ENCODE data around the gene TSPAN18. TPM values are rescaled to one million over a fixed set of nuclear protein-coding genes. Genes with fewer than 3 reads are reported as not detected.

The TSPAN18 gene
- total RNA-seq, 2 donors from 2014 or later, result 3.1 to 10.8 TPM

DNA sequence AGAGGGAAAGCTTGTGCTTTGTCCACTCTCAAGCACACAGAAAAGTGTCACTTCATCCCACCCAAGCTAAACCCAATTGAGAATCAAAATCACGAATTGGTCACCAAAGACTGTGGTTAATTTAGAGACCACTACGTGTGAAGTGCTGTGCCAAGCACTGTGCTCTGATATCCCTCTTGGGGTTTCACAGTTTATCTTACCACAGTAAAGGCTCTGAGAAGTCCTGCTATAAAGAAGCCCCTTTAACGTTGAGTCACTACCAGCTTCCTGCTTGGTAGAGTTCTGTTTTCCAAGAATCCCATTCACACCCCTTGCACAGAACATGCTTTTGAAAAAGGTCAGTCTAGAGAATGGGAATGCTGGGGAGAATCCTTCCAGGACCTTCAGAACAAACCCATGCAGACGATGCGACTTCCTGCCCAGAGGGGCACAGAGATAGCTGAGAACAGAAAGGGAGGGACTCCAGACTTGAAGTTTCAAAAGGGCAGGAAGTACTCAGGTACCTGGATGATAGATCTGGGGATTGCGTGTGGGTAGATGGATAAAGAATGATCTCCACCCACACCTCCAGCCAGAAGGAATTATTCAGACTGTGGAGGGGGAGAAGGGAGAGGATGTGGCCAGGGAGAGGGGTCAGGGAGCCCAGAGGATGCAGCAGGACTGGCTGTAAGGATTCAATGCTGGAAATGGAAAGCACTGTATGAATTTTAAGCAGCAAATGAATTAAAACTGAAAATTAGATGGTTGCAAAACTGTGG, 18.1 kb upstream of the TSPAN18 start:
- intact Hi-C loops (cut with DNase I, micrococcal nuclease), result no loop called here
- DNase-seq, result no peak
- ATAC-seq, result no peak

DNA sequence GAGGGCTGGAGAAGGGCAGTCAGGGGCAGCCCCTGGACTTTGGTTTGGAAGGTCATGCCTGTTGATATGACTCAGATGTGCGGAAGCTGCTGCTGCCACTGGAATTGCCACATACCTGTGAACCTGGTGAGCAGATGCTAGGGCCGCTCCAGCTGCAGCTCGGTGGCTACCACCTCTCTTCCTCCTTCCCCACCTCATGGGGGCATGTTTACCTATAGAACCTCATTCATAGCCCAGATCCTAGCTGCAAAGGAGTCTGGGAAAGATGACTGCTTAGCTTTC, 17.5 kb upstream of the TSPAN18 start:
- ATAC-seq (no peak), DNase-seq (no peak)
- intact Hi-C loops (cut with DNase I, micrococcal nuclease), result no loop called here

- DNase-seq, result no peak
- intact Hi-C loops (cut with DNase I, micrococcal nuclease), result no loop called here
Observed at GRCh38 chr11:44709966-44710365, 16.8 kb upstream of the TSPAN18 start.

GRCh38 chr11:44711113-44711786, 15.5 kb upstream of the TSPAN18 start:
- no peak for DNase-seq
- no peak for ATAC-seq
- intact Hi-C loops (cut with DNase I, micrococcal nuclease), result no loop called here

More at GRCh38 chr11:44709966-44710365, 16.8 kb upstream of the TSPAN18 start:
- ATAC-seq, result no peak

- no peak for ATAC-seq
- no peak for DNase-seq
- intact Hi-C loops (cut with DNase I, micrococcal nuclease), result no loop called here
Observed at GRCh38 chr11:44711787-44712608, 14.8 kb upstream of the TSPAN18 start.

DNA sequence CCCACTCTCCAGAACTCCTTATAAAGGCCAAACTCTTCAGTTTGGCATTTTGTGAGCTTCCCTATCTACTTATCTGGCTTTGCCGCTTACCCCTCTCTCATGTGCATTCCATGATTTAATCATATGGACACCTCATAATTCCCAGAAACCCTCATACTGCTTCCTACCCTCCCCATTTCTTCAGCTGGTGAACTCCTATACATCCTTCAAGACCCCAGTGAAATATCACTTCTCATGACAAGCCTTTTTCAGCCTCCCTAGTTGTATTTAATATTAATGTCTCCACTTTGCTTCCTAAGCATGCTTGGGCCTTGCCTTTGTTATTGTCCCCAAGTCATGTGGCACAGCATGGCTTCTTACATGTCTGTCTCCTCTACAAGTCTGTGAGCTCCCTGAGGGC, 13.7 kb upstream of the TSPAN18 start:
- DNase-seq, result no peak
- intact Hi-C loops (cut with DNase I, micrococcal nuclease), result no loop called here
- ATAC-seq, result no peak

DNA sequence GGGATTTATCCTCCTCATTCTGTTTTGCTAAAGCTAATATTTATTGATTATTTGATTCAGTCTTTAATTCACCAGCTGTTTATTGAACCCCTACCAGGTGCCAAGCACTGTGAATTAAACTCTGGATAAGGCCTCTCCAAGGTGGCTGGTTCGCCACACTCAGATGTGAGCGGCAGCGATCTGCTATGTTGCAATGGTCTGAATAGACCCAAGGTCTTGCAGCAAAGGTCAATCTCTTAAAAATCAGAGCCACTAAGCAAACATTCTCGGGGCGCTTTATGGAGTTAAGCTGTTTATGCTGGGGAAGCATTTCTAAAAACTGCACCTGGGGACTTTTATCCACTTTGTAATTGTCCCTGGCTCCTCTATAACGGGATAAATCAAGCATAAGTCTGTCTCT, 10.5 kb upstream of the TSPAN18 start:
- intact Hi-C loops (cut with DNase I, micrococcal nuclease), result no loop called here
- DNase-seq (no peak), ATAC-seq (no peak)

DNA sequence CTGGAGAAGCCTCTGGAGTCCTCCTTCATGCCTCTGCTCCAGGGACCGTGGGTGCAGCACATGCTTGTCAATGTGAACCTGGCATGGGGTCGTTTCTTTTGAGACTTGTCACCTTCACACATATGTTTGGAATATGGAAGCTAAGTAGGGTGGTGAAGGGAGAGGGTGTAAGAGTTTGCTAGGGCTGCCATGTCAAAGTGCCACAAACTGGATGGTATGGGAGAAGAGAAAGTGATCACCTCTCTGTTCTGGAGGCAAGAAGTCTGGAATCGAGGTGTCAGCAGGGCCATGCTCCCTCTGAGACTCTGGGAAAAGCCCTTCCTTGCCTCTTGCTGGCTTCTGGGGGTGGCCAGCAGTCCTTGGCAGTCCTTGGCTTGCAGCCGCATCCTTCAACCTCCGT, 8.7 kb upstream of the TSPAN18 start:
- DNase-seq, result no peak
- intact Hi-C loops (cut with DNase I, micrococcal nuclease), result no loop called here
- ATAC-seq, result no peak

DNA sequence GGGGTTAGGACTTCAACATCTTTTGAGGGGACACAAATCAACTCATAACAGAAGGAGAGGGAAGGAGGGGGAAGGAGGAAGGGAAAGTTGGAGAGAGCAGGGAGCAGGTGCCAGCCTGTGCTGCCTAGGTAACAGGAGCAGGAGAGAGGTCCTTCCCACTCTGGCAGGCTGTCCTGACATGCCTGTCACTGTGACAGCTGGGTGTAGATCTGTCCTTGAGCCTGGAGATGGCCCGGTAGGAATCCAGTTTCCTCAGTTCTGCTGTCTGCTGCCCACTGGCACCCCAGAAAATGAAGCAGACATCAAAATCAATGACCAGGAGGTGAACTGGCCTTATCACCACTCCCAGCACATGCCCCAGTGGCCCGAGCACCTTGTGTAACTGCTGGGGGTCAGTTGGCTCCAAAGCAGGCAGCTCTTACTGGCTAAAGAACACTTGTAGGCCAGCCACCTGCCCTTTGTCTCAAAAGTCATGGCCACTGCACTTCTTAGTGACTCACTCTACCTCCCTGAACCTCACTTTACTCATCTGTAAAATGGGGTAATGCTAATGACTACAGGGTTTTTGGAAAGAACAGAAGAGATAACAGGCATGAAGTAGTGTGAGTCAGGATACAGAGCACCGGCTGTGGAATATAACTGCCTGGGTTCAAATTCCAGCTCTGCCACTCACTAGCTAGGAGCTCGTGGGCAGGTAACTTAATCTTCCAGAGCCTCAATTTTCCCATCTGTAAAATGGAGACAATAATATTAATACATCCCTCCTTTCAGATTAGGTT, 8.0 kb upstream of the TSPAN18 start:
- ATAC-seq (no peak), DNase-seq (no peak)
- intact Hi-C loops (cut with DNase I, micrococcal nuclease), result no loop called here

DNA sequence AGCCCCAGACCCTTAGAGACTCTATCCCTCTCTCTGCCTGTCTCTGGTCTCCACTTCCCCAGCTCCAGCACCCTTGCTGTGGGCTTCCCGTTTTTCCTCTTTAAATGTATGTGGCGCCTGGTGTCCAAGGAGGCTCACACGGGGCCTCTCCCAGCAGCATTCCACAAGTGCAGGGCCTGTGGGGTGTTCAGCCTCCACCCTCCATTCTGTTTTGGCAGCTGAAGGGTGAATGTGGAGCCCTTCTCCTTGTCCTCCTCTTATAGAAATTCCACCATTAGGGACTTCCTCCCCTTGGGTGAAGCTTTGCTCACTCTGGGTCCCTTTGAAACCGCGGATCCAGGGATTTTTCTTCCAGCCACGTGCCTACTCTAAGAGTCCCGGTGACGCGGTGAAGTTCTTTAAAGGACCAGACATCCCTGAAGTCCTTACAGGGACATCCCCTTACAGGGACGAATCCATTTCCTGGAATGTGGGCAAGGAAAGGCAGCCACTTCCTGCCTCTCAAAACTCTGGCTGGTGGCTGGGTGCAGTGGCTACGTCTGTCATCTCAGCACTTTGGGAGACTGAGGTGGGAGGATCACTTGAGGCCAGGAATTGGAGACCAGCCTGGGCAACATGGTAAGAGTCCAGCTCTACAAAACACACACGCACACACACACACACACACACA, 1.6 kb upstream of the TSPAN18 start:
- intact Hi-C loops (cut with DNase I, micrococcal nuclease), result loop anchor here in 1 of 2 donors (10.0 kb wide), 1 partner anchor 90 kb away; no protein-coding TSS in a partner anchor
- DNase-seq (no peak), ATAC-seq (no peak)

- ATAC-seq (no peak), DNase-seq (no peak)
- intact Hi-C loops (cut with DNase I, micrococcal nuclease), result loop anchor here in 1 of 2 donors (10.0 kb wide), 1 partner anchor 91 kb away; no protein-coding TSS in a partner anchor
Observed at GRCh38 chr11:44725757-44726282, 942 bp upstream of the TSPAN18 start.

DNA sequence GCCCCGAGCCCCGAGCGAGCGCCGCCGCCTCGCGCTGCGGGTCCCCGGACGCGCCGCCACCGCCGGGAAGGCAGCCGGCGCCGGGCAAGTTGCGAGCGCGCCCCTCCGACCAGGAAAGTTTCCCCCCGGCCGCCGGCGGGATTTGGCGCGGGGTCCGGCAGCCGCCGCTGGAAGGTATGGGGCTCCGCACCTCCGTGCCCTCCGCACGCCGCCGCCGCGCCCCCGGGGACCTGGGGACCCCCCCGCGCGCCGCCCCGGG, 281 bp downstream of the TSPAN18 start:
- intact Hi-C loops (cut with DNase I, micrococcal nuclease), result loop anchor here in 1 of 2 donors (10.0 kb wide), 1 partner anchor 92 kb away; no protein-coding TSS in a partner anchor
- no peak for DNase-seq

GRCh38 chr11:44727373-44728287, 868 bp downstream of the TSPAN18 start:
- DNase-seq, result peak; percentile 67 to 79
- ATAC-seq, result peak; percentile 92
- intact Hi-C loops (cut with DNase I, micrococcal nuclease), result loop anchor here in 1 of 2 donors (10.0 kb wide), 1 partner anchor 93 kb away; no protein-coding TSS in a partner anchor

More for the DNA sequence above, 281 bp downstream of the TSPAN18 start:
- no peak for ATAC-seq

DNA sequence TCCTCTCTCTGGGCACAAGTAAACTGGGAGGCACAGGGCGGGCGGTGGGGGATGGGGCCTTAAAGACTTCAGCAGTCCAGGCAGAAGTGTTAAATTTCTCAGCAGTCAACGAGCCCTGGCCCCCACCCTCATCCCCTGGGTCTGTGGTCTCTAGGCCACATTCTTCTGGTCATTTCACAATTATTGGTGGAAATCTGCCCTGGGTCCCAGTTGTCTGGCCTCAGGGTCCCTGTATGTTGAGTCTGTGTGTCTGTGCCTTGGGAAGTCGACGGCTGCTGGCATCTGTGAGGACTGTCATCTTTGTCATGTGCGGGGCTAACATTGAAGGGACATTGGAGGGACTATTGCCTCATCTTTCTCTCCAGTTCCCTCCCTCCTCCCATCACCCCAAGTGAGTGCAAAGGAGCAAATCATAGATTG, 1.7 kb downstream of the TSPAN18 start:
- ATAC-seq (no peak), DNase-seq (peak in 1 of 2 donors; percentile 20)
- intact Hi-C loops (cut with DNase I, micrococcal nuclease), result loop anchor here in 1 of 2 donors (10.0 kb wide), 1 partner anchor 94 kb away; no protein-coding TSS in a partner anchor

DNA sequence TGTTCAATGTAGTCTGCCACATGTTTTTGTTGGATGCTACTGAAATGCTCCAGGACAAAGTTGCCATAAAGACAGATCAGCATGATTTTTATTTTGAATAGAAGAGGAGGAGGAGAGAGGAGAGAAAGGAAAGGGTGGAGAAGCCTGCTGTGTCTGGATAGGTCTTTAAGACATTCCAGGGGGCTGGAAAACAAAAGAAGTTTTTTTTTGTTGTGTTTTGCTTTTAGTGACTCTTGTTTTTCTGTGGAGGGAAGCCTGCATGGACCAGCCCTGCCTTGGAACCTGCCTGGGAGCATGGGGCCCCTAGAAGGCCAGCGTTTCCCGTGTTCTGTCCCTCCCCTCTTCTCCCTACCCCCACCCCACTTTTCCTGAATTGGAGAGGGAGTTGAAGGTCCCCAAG, 2.3 kb downstream of the TSPAN18 start:
- intact Hi-C loops (cut with DNase I, micrococcal nuclease), result loop anchor here in 1 of 2 donors (10.0 kb wide), 1 partner anchor 94 kb away; no protein-coding TSS in a partner anchor
- no peak for DNase-seq

DNA sequence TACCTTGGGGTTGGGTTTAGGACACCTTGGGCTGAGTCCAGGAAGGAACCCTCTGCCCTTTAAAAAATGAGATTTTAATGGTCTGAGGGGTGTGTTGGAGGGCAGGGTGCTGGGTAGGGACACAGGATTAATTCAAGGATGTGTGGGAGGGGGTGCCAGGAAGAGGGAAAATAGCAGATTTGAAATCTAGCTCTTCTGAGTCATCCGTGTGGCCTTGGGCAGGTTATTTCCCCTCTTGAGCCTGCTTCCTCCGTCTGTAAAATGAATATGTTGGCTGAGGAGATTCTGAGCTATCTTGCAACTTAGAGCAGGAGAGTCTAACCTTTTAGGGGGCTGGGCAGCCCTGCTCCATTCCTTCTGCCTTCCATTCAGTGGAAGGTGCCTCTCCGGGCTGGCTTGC, 3.0 kb downstream of the TSPAN18 start:
- intact Hi-C loops (cut with DNase I, micrococcal nuclease), result loop anchor here in 1 of 2 donors (10.0 kb wide), 1 partner anchor 95 kb away; no protein-coding TSS in a partner anchor
- ATAC-seq (no peak), DNase-seq (no peak)

More for the DNA sequence above, 2.3 kb downstream of the TSPAN18 start:
- ATAC-seq, result no peak

DNA sequence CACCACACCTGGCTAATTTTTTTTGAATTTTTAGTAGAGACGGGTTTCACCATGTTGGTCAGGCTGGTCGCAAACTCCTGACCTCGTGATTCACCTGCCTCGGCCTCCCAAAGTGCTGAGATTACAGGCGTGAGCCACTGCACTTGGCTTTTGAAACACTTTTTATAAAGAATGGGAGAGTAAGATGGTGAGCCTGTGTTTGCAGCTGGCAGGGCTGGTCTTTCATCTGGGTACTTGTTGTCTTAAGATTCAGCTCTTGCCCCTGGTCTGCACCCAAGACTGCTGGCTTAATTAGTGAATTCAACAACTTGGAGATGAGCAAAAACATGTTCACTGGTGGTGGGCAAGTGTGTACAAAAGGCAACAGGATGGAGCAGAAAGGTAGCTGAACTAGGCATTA, 4.0 kb downstream of the TSPAN18 start:
- intact Hi-C loops (cut with DNase I, micrococcal nuclease), result no loop called here
- no peak for DNase-seq
- ATAC-seq, result no peak

All from left colon (tissue), 2 donors.